ENCODE data around the gene IMPA2.

Gene IMPA2

GRCh38 chr18:11985586-11985985 lies 4.3 kb downstream of the IMPA2 start:
- H3K4me3 ChIP-seq (ENCODE audit: low read length): no peak overlapping the region
- no peak for DNase-seq (ENCODE audit: low read depth)
- TF ChIP-seq CTCF (conservative IDR thresholded peaks at IDR 0.05; ENCODE audit: low read depth, low read length): no peak

GRCh38 chr18:11986061-11986460 lies 4.8 kb downstream of the IMPA2 start:
- H3K4me3 ChIP-seq (ENCODE audit: low read length): no peak overlapping the region
- no peak for DNase-seq (ENCODE audit: low read depth)
- TF ChIP-seq CTCF (conservative IDR thresholded peaks at IDR 0.05; ENCODE audit: low read depth, low read length): no peak

- H3K4me3 ChIP-seq (ENCODE audit: low read length): no peak overlapping the region
- no peak for TF ChIP-seq CTCF (conservative IDR thresholded peaks at IDR 0.05; ENCODE audit: low read depth, low read length)
- no peak for DNase-seq (ENCODE audit: low read depth)
Measured at GRCh38 chr18:11987527-11987926, 6.2 kb downstream of the IMPA2 start.

- TF ChIP-seq CTCF (conservative IDR thresholded peaks at IDR 0.05; ENCODE audit: low read depth, low read length): no peak
- no peak for DNase-seq (ENCODE audit: low read depth)
- H3K4me3 ChIP-seq (ENCODE audit: low read length): no peak overlapping the region
Measured at GRCh38 chr18:11989174-11989573, 7.9 kb downstream of the IMPA2 start.

GRCh38 chr18:11989966-11990380 lies 8.7 kb downstream of the IMPA2 start:
- DNase-seq (ENCODE audit: low read depth): no peak
- no peak for TF ChIP-seq CTCF (conservative IDR thresholded peaks at IDR 0.05; ENCODE audit: low read depth, low read length)

GRCh38 chr18:11990539-11990938 lies 9.2 kb downstream of the IMPA2 start:
- H3K4me3 ChIP-seq (ENCODE audit: low read length): no peak overlapping the region
- DNase-seq (ENCODE audit: low read depth): no peak
- TF ChIP-seq CTCF (conservative IDR thresholded peaks at IDR 0.05; ENCODE audit: low read depth, low read length): no peak

More at GRCh38 chr18:11989966-11990380, 8.7 kb downstream of the IMPA2 start:
- H3K4me3 ChIP-seq (ENCODE audit: low read length): no peak overlapping the region

GRCh38 chr18:11991021-11991795 lies 9.9 kb downstream of the IMPA2 start:
- no peak for DNase-seq (ENCODE audit: low read depth)
- H3K4me3 ChIP-seq (ENCODE audit: low read length): no peak overlapping the region
- no peak for TF ChIP-seq CTCF (conservative IDR thresholded peaks at IDR 0.05; ENCODE audit: low read depth, low read length)

Measured in retinal pigment epithelial cell (primary cell).